ENCODE results near the gene RAET1G.

GRCh38 chr6:149935246-149935645 lies 12.3 kb upstream of the RAET1G start:
- TF ChIP-seq POLR2A (IDR thresholded peaks at IDR 0.05) (no peak), CTCF (IDR thresholded peaks at IDR 0.05) (no peak), POLR2AphosphoS5 (IDR thresholded peaks at IDR 0.05; ENCODE audit: insufficient read depth in 1 of 2, low read depth in 1 of 2) (no peak)
